ENCODE measurements around the gene NMUR1.

NMUR1 gene

DNA sequence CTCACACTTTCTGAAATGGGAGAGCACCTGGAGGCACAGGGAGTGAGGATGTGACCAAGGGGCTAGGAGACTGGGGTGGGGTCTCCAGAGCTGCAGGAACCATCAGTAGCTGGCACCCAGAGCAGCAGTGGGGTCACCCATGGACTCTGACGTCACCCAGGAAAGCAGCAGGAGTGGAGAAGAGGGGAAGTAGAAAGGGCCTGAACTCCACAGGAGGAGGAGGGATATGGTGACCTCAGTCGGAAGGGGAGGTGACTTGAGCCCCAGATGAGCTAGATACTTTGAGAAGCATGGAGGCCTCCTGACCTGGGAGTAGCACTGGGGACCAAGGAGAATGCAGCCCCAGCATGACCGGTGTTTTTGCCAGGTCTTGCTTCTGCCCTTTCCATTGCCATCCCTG is 8.8 kb downstream of the NMUR1 start:
- TF ChIP-seq, protein P1, sequence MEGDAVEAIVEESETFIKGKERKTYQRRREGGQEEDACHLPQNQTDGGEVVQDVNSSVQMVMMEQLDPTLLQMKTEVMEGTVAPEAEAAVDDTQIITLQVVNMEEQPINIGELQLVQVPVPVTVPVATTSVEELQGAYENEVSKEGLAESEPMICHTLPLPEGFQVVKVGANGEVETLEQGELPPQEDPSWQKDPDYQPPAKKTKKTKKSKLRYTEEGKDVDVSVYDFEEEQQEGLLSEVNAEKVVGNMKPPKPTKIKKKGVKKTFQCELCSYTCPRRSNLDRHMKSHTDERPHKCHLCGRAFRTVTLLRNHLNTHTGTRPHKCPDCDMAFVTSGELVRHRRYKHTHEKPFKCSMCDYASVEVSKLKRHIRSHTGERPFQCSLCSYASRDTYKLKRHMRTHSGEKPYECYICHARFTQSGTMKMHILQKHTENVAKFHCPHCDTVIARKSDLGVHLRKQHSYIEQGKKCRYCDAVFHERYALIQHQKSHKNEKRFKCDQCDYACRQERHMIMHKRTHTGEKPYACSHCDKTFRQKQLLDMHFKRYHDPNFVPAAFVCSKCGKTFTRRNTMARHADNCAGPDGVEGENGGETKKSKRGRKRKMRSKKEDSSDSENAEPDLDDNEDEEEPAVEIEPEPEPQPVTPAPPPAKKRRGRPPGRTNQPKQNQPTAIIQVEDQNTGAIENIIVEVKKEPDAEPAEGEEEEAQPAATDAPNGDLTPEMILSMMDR (IDR thresholded peaks at IDR 0.05; ENCODE audit: low read depth, low read length) = no peak
- no peak for TF ChIP-seq EZH2phosphoT487 (IDR thresholded peaks at IDR 0.05; ENCODE audit: low read depth)
- Histone ChIP-seq H3K4me2 (ENCODE audit: low read length) (no peak overlapping the region), H2AFZ (ENCODE audit: low read depth, low read length) (no peak overlapping the region), H3K4me1 (ENCODE audit: low read length) (no peaks in the 10 kb centered on the region), H3K9me3 (ENCODE audit: insufficient read depth, low read length) (no peaks in the 10 kb centered on the region), H3K4me3 (ENCODE audit: low read length) (no peak overlapping the region), H3K27me3 (ENCODE audit: low read depth, low read length) (peaks cover 5% of the 10 kb centered on the region; the same call in 1 of the 2 replicates), H3K79me2 (ENCODE audit: low read length) (no peaks in the 10 kb centered on the region), H4K20me1 (ENCODE audit: insufficient read depth, low read length) (no peaks in the 10 kb centered on the region), H3K36me3 (replicated peaks; ENCODE audit: low read depth, low read length) (no peaks in the 10 kb centered on the region), H3K27ac (ENCODE audit: low read length) (no peak overlapping the region), H3K9ac (ENCODE audit: low read length) (no peak overlapping the region)

DNA sequence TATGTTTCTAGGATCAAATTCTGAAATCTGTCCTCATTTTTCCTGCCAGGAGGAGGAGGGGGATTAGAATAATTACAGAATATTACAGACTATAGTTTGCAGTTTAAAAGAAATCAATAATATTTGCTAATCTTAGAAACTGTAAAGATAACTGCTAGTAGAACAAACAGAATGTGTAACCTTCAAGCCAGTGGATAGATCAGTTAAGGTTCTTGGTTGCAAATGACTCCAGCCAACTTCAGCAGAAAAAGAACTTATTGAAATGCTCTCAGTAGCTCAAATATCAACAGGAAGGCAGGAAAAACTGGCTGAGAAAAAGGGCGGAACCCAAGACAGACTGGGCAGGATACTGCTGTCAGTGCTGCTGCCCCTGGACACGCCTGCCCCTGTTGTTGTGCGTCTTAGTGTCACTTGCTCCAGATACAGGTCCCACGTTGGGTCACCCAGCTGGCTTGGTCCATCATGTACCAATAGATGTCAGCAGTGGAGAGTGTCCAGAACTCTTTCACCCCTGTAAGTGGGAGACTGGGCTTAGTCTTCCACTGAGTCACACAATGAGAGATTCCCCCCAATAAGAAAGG is 10.2 kb downstream of the NMUR1 start:
- H4K20me1 ChIP-seq (ENCODE audit: insufficient read depth, low read length) = no peaks in the 10 kb centered on the region
- no peak overlapping the region for H3K27ac ChIP-seq (ENCODE audit: low read length)
- H2AFZ ChIP-seq (ENCODE audit: low read depth, low read length) = no peak overlapping the region
- peaks cover 5% of the 10 kb centered on the region; the same call in 1 of the 2 replicates for H3K27me3 ChIP-seq (ENCODE audit: low read depth, low read length)
- TF ChIP-seq, protein P1 (IDR thresholded peaks at IDR 0.05; ENCODE audit: low read depth, low read length) = no peak
- no peak for TF ChIP-seq EZH2phosphoT487 (IDR thresholded peaks at IDR 0.05; ENCODE audit: low read depth)
- H3K9me3 ChIP-seq (ENCODE audit: insufficient read depth, low read length) = no peaks in the 10 kb centered on the region
- no peaks in the 10 kb centered on the region for H3K79me2 ChIP-seq (ENCODE audit: low read length)
- peaks cover under 1% of the 10 kb centered on the region; the same call in 1 of the 2 replicates for H3K4me1 ChIP-seq (ENCODE audit: low read length)
- H3K36me3 ChIP-seq (replicated peaks; ENCODE audit: low read depth, low read length) = no peaks in the 10 kb centered on the region
- H3K4me3 ChIP-seq (ENCODE audit: low read length) = no peak overlapping the region
- no peak overlapping the region for H3K4me2 ChIP-seq (ENCODE audit: low read length)
- no peak overlapping the region for H3K9ac ChIP-seq (ENCODE audit: low read length)

- Histone ChIP-seq H3K4me2 (ENCODE audit: low read length) (no peak overlapping the region), H3K4me3 (ENCODE audit: low read length) (no peak overlapping the region), H3K36me3 (replicated peaks; ENCODE audit: low read depth, low read length) (no peaks in the 10 kb centered on the region), H3K9me3 (ENCODE audit: insufficient read depth, low read length) (no peaks in the 10 kb centered on the region), H4K20me1 (ENCODE audit: insufficient read depth, low read length) (no peaks in the 10 kb centered on the region), H3K9ac (ENCODE audit: low read length) (no peak overlapping the region), H3K27me3 (ENCODE audit: low read depth, low read length) (peaks cover 5% of the 10 kb centered on the region; the same call in 1 of the 2 replicates), H3K4me1 (ENCODE audit: low read length) (peaks cover 6% of the 10 kb centered on the region; the same call in 1 of the 2 replicates), H2AFZ (ENCODE audit: low read depth, low read length) (no peak overlapping the region), H3K79me2 (ENCODE audit: low read length) (no peaks in the 10 kb centered on the region), H3K27ac (ENCODE audit: low read length) (no peak overlapping the region)
- TF ChIP-seq, protein P1 (IDR thresholded peaks at IDR 0.05; ENCODE audit: low read depth, low read length) = no peak
- TF ChIP-seq EZH2phosphoT487 (IDR thresholded peaks at IDR 0.05; ENCODE audit: low read depth) = no peak
These were observed 11.5 kb downstream of the NMUR1 start for GRCh38 chr2:231518771-231519170.

- H3K4me1 ChIP-seq (ENCODE audit: low read length) = peaks cover 11% of the 10 kb centered on the region
- H4K20me1 ChIP-seq (ENCODE audit: insufficient read depth, low read length) = no peaks in the 10 kb centered on the region
- no peaks in the 10 kb centered on the region for H3K9me3 ChIP-seq (ENCODE audit: insufficient read depth, low read length)
- no peaks in the 10 kb centered on the region for H3K36me3 ChIP-seq (replicated peaks; ENCODE audit: low read depth, low read length)
- no peak overlapping the region for H3K4me3 ChIP-seq (ENCODE audit: low read length)
- no peak for TF ChIP-seq EZH2phosphoT487 (IDR thresholded peaks at IDR 0.05; ENCODE audit: low read depth)
- TF ChIP-seq, protein P1 (IDR thresholded peaks at IDR 0.05; ENCODE audit: low read depth, low read length) = no peak
- H3K4me2 ChIP-seq (ENCODE audit: low read length) = no peak overlapping the region
- peaks cover 5% of the 10 kb centered on the region; the same call in 1 of the 2 replicates for H3K27me3 ChIP-seq (ENCODE audit: low read depth, low read length)
- no peak overlapping the region for H2AFZ ChIP-seq (ENCODE audit: low read depth, low read length)
- H3K79me2 ChIP-seq (ENCODE audit: low read length) = no peaks in the 10 kb centered on the region
- H3K9ac ChIP-seq (ENCODE audit: low read length) = no peak overlapping the region
- no peak overlapping the region for H3K27ac ChIP-seq (ENCODE audit: low read length)
These were observed 14.6 kb downstream of the NMUR1 start for GRCh38 chr2:231515603-231516002.
